Activated CD8-positive, alpha-beta T cell treated with anti-CD3 and anti-CD28 coated beads for 36 hours (primary cell): ENCODE results near the gene IL21R. TPM values are rescaled to one million over a fixed set of nuclear protein-coding genes. Genes with fewer than 3 reads are reported as not detected.

Experiments used
- ATAC-seq: fragments of 200-7000 bp; cut with Tn5 transposase; one replicate; pipeline ENCODE4 v1.10.0; 2021; ENCODE audit warnings: mild to moderate bottlenecking, moderate library complexity
- CTCF ChIA-PET: fragments of 350-600 bp; sonication (Branson Sonifier 250); formaldehyde crosslinking; loops from one replicate; lab custom pipeline; 2021; ENCODE audit warnings: antibody characterized with exemption; lab: Charles Lee
- POLR2A ChIA-PET: fragments of 350-600 bp; sonication (Branson Sonifier 250); formaldehyde crosslinking; loops from one replicate; lab custom pipeline; 2021; ENCODE audit warnings: antibody characterized with exemption; lab: Charles Lee
- DNase-seq: peaks from one replicate; pipeline ENCODE4 v3.0.0-alpha.2; 2020
- H3K27ac Mint-ChIP-seq: one replicate; pipeline ENCODE4 v1.8.0; 2021; ENCODE audit warnings: mild to moderate bottlenecking, mixed read lengths
- H3K27me3 Mint-ChIP-seq: one replicate; pipeline ENCODE4 v1.8.0; 2021; ENCODE audit warnings: mixed read lengths
- H3K36me3 Mint-ChIP-seq: one replicate; pipeline ENCODE4 v1.8.0; 2021; ENCODE audit warnings: low read depth, mixed read lengths
- H3K4me1 Mint-ChIP-seq: one replicate; pipeline ENCODE4 v1.8.0; 2021; ENCODE audit warnings: low read depth, mixed read lengths
- H3K4me3 Mint-ChIP-seq: one replicate; pipeline ENCODE4 v1.8.0; 2021; ENCODE audit warnings: mild to moderate bottlenecking, moderate library complexity, mixed read lengths
- H3K9me3 Mint-ChIP-seq: one replicate; pipeline ENCODE4 v1.8.0; 2021; ENCODE audit warnings: mixed read lengths
- intact Hi-C: fragments of 100-400 bp; cut with micrococcal nuclease; formaldehyde crosslinking; loops from one replicate; pipeline ENCODE4 v1.10.0; 2022
- total RNA-seq, 2 experiments: library from RNA; stranded (reverse); gene quantifications; one replicate each; pipeline ENCODE4 v1.2.3, GENCODE V29; 2021
- TF ChIP-seq, protein P1 (sequence below): fragments of 200-600 bp; IDR thresholded peaks from one replicate; pipeline ENCODE4 v1.8.0; 2022; ENCODE audit warnings: antibody characterized with exemption, mild to moderate bottlenecking

IL21R gene
- total RNA-seq, 2 experiments from 2014 or later = 95.6 to 97.2 TPM

DNA sequence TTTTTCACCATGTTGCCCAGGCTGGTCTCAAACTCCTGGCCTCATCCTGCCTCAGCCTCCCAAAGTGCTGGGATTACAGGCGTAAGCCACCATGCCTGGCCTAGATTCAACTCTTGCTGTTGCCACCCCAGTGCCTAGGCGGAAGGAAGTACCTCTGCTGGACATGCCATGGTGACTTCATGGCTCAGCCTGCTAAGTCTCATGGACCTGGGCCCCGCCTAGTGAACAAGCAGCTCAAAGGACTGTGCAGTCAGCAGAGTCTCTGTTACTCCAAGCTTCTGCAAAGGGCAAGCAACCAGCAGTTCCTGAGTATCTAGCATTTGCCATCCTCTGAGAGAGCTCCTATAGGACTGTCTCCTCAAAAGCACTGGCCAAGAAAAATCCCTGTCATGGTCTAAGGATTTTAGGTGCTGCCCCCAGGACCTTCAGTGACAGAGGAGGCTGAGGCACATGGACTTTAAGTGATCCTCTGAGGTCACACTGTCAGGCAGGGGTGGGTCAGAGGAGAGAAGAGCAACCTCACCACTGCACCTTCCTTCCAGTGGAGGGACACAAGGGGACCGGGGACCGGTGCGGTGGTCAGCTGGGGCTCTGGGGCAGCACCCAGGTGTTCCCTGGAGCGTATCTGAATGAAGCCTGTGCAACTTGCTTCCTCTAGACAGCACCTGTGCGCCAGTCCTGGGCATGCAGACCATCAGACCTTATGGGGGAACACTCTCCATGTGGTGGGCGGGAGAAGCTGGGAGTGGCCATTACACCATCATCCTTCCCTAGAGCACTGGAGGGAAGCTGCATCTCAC lies 71.3 kb downstream of the IL21R start:
- no peak overlapping the region for H3K4me3 Mint-ChIP-seq
- TF ChIP-seq, protein P1, sequence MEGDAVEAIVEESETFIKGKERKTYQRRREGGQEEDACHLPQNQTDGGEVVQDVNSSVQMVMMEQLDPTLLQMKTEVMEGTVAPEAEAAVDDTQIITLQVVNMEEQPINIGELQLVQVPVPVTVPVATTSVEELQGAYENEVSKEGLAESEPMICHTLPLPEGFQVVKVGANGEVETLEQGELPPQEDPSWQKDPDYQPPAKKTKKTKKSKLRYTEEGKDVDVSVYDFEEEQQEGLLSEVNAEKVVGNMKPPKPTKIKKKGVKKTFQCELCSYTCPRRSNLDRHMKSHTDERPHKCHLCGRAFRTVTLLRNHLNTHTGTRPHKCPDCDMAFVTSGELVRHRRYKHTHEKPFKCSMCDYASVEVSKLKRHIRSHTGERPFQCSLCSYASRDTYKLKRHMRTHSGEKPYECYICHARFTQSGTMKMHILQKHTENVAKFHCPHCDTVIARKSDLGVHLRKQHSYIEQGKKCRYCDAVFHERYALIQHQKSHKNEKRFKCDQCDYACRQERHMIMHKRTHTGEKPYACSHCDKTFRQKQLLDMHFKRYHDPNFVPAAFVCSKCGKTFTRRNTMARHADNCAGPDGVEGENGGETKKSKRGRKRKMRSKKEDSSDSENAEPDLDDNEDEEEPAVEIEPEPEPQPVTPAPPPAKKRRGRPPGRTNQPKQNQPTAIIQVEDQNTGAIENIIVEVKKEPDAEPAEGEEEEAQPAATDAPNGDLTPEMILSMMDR = no peak
- POLR2A ChIA-PET = no interaction called here
- ATAC-seq = no peak
- CTCF ChIA-PET = no interaction called here
- intact Hi-C loops = no loop called here
- H3K4me1 Mint-ChIP-seq = no peaks in the 10 kb centered on the region
- no peak for DNase-seq
- peaks cover 40% of the 10 kb centered on the region for H3K36me3 Mint-ChIP-seq
- no peaks in the 10 kb centered on the region for H3K9me3 Mint-ChIP-seq
- H3K27me3 Mint-ChIP-seq = no peaks in the 10 kb centered on the region
- no peak overlapping the region for H3K27ac Mint-ChIP-seq

DNA sequence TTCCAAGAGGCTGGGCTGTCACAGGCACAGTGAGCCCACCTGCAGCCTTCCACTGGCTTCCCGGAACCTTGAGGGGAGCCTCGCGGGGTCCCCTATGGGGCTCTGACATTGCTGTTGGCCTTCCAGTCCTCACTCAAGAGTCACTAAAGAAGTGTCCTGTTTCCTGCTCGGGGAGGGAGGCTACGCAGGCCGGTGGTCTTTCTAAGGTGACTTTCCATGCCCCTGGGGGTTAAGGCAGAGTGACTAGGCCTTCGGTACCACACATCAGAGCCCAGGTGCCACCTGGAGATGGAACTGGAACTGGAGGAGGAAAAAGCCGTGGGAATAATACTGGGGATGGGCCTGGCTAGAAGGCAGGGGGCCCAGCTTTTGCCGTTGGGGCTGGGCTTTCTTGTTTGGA lies 72.1 kb downstream of the IL21R start:
- ChIA-PET POLR2A (no interaction called here), CTCF (no interaction called here)
- DNase-seq = no peak
- ATAC-seq = no peak
- Mint-ChIP-seq H3K9me3 (no peaks in the 10 kb centered on the region), H3K4me3 (no peak overlapping the region), H3K36me3 (peaks cover 39% of the 10 kb centered on the region), H3K27ac (no peak overlapping the region), H3K27me3 (no peaks in the 10 kb centered on the region), H3K4me1 (no peaks in the 10 kb centered on the region)
- intact Hi-C loops = no loop called here
- TF ChIP-seq, protein P1 = no peak

DNA sequence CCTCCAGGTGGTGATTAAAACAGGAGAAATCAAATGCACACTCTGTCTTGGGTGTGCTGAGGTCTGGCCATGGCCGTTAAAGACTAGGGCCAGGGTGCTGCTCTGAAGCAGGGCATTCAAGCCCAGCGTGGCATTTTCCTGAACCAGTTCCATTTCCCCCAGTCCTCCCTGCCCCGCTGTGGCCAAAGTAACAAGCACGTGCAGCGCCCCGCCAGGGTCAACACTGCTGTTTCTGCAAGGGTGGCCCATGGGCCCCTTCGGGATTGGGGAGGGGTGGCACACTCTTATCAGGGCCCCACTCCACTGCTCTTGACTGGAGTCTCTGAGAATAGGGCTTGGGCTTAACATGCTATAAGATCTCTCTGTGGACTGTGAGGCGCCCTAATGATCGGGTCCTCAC lies 72.9 kb downstream of the IL21R start:
- intact Hi-C loops = no loop called here
- Mint-ChIP-seq H3K4me3 (no peak overlapping the region), H3K27ac (no peak overlapping the region), H3K4me1 (no peaks in the 10 kb centered on the region), H3K36me3 (peaks cover 30% of the 10 kb centered on the region), H3K27me3 (no peaks in the 10 kb centered on the region), H3K9me3 (no peaks in the 10 kb centered on the region)
- no peak for ATAC-seq
- ChIA-PET CTCF (no interaction called here), POLR2A (no interaction called here)
- no peak for DNase-seq
- TF ChIP-seq, protein P1 = no peak

DNA sequence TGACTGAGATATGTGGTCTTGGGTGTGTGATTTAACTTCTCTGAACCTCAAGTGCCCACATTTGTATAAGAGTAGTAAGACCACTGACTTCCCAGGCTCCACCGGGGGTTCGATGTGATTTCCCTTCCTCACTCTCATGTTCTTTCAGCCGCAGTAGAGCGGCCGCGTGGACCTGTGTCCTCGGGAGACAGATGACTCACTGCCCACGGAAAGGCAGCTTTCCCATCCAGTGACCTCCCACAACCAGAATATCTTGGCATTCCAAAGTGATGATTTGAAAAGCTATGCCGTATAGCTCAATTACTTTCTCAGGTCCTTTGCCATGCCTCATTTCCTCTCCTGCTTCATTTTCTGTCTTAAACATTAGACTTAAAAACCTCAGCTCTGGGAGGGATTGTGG lies 73.6 kb downstream of the IL21R start:
- CTCF ChIA-PET = no interaction called here
- POLR2A ChIA-PET = no interaction called here
- TF ChIP-seq, protein P1 = no peak
- no peak for ATAC-seq
- Mint-ChIP-seq H3K27ac (no peak overlapping the region), H3K9me3 (no peaks in the 10 kb centered on the region), H3K4me1 (no peaks in the 10 kb centered on the region), H3K27me3 (no peaks in the 10 kb centered on the region), H3K36me3 (peaks cover 28% of the 10 kb centered on the region), H3K4me3 (no peak overlapping the region)
- DNase-seq = no peak
- intact Hi-C loops = no loop called here

DNA sequence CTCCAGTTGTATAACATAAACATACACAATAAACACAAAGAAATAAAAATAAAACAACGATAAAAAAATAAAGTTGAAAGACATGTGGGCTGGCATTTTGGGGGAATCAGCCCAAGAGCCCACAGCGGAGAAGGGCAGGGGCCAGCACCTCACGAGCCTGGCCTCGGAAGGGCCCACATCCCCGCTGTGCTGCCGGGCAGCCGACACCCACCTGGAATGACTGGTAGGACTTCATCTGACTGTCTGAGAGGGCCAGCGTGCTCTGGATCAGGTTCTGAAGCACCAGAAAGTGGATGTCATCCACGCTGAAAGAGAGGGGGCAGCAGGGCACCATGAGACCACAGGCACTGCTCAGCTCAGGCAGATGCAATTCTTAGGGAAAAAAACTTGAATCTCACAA lies 74.3 kb downstream of the IL21R start:
- intact Hi-C loops = no loop called here
- no peaks in the 10 kb centered on the region for H3K4me1 Mint-ChIP-seq
- no peak for DNase-seq
- CTCF ChIA-PET = interaction anchor here (0.9 kb wide), 1 partner anchor 42 kb away, joined by 3 read pairs; no protein-coding TSS in a partner anchor
- H3K36me3 Mint-ChIP-seq = peaks cover 26% of the 10 kb centered on the region
- TF ChIP-seq, protein P1 = no peak
- POLR2A ChIA-PET = no interaction called here
- H3K9me3 Mint-ChIP-seq = no peaks in the 10 kb centered on the region
- H3K4me3 Mint-ChIP-seq = no peak overlapping the region
- ATAC-seq = no peak
- no peak overlapping the region for H3K27ac Mint-ChIP-seq
- no peaks in the 10 kb centered on the region for H3K27me3 Mint-ChIP-seq
